GM10266 (cell line): ENCODE data around the gene PLSCR1.

Experiments used
- DNase-seq: peaks from one replicate; pipeline ENCODE4 v3.0.0; 2012; ENCODE audit errors: extremely low spot score
- CTCF ChIP-seq: IDR thresholded peaks from 2 replicates; pipeline ENCODE4 v1.5.1; 2012; ENCODE audit warnings: mild to moderate bottlenecking, low read depth; ENCODE audit not compliant: control insufficient read depth, insufficient read depth; ENCODE audit errors: missing control alignments

The PLSCR1 gene

GRCh38 chr3:146544002-146544928, at the start of gene PLSCR1:
Gene PLSCR1, minus strand, starts transcription at chr3:146544607. Its CDS starts 8,055 bp downstream, at chr3:146536552.
- peak; percentile 81 for DNase-seq
- no peak for TF ChIP-seq CTCF

GRCh38 chr3:146593776-146594175, 49.4 kb upstream of the PLSCR1 start:
- TF ChIP-seq CTCF = no peak
- DNase-seq = no peak

- TF ChIP-seq CTCF = no peak
- no peak for DNase-seq
Observed at GRCh38 chr3:146590521-146590920, 46.1 kb upstream of the PLSCR1 start.

- TF ChIP-seq CTCF = peak; percentile 64
- peak; percentile 8 for DNase-seq
Observed at GRCh38 chr3:146589899-146590508, 45.6 kb upstream of the PLSCR1 start.

GRCh38 chr3:146585156-146585555, 40.7 kb upstream of the PLSCR1 start:
- TF ChIP-seq CTCF = no peak
- DNase-seq = no peak

GRCh38 chr3:146581951-146582467, 37.6 kb upstream of the PLSCR1 start:
- DNase-seq = no peak
- no peak for TF ChIP-seq CTCF
